Nephron (organoid): ENCODE measurements around the gene RASEF.
"Not testable (repeated sequence)": the region's sequence is repeated elsewhere in the genome, so short reads cannot be mapped to it uniquely, and the experiment has no call there.

Experiments
- H3K27ac Mint-ChIP-seq, 3 experiments: 2 replicates each; pipeline ENCODE4 v1.8.0; 2020; ENCODE audit warnings: mixed read lengths in 3 of 3, mild to moderate bottlenecking in 2 of 3, moderate library complexity in 1 of 3
- H3K27me3 Mint-ChIP-seq: 2 replicates; pipeline ENCODE4 v1.8.0; 2021; ENCODE audit warnings: low read depth, mild to moderate bottlenecking, moderate library complexity, mixed read lengths
- H3K36me3 Mint-ChIP-seq: 2 replicates; pipeline ENCODE4 v1.8.0; 2020; ENCODE audit warnings: low read depth, mixed read lengths
- H3K4me1 Mint-ChIP-seq: 2 replicates; pipeline ENCODE4 v1.8.0; 2020; ENCODE audit warnings: mixed read lengths
- H3K4me3 Mint-ChIP-seq, 3 experiments: 2 replicates each; pipeline ENCODE4 v1.8.0; 2020; ENCODE audit warnings: mild to moderate bottlenecking in 3 of 3, mixed read lengths in 3 of 3, moderate library complexity in 2 of 3
- H3K9me3 Mint-ChIP-seq: 2 replicates; pipeline ENCODE4 v1.8.0; 2020; ENCODE audit warnings: mixed read lengths
- CTCF ChIP-seq, 3 experiments: fragments of 200-600 bp; sonication (generic); IDR thresholded peaks; one replicate each; pipeline ENCODE4 v1.5.0; 2021; ENCODE audit warnings: antibody characterized with exemption in 3 of 3; ENCODE audit not compliant: unreplicated experiment in 3 of 3

Gene RASEF

GRCh38 chr9:82934949-82935348 is 128.0 kb downstream of the RASEF start:
- no peak overlapping the region for H3K4me3 Mint-ChIP-seq
- peaks cover 5% of the 10 kb centered on the region for H3K4me1 Mint-ChIP-seq
- H3K27me3 Mint-ChIP-seq, result peaks cover 7% of the 10 kb centered on the region
- no peak for TF ChIP-seq CTCF (IDR thresholded peaks at IDR 0.05; ENCODE audit: unreplicated experiment in 3 of 3)
- H3K36me3 Mint-ChIP-seq, result no peaks in the 10 kb centered on the region
- H3K27ac Mint-ChIP-seq, result peak overlapping the region in 1 of 3 experiments; percentile 88
- no peaks in the 10 kb centered on the region for H3K9me3 Mint-ChIP-seq

GRCh38 chr9:82934025-82934424 is 128.9 kb downstream of the RASEF start:
- not testable (repeated sequence) for H3K9me3 Mint-ChIP-seq, H3K27ac Mint-ChIP-seq, H3K27me3 Mint-ChIP-seq, H3K4me1 Mint-ChIP-seq, H3K4me3 Mint-ChIP-seq, H3K36me3 Mint-ChIP-seq

- no peak for TF ChIP-seq CTCF (IDR thresholded peaks at IDR 0.05; ENCODE audit: unreplicated experiment in 3 of 3)
- H3K27me3 Mint-ChIP-seq, result no peaks in the 10 kb centered on the region
- peak overlapping the region in 1 of 3 experiments; percentile 56 for H3K27ac Mint-ChIP-seq
- H3K9me3 Mint-ChIP-seq, result no peaks in the 10 kb centered on the region
- peaks cover 8% of the 10 kb centered on the region for H3K4me1 Mint-ChIP-seq
- no peaks in the 10 kb centered on the region for H3K36me3 Mint-ChIP-seq
- H3K4me3 Mint-ChIP-seq, result no peak overlapping the region
Observed at GRCh38 chr9:82930116-82930515, 132.8 kb downstream of the RASEF start.
